Spleen (tissue), 7 donors: ENCODE measurements around the gene COL1A1.

Experiments used
- CTCF ChIP-seq, 11 experiments: fragments of 200-600 bp in 7 of 11; fragments of 450-650 bp in 4 of 11; sonication (generic) in 4 of 11; IDR thresholded peaks in 8 of 11; conservative IDR thresholded peaks in 3 of 11; 1 replicate in 7 of 11; 2 replicates in 4 of 11; pipeline versions ENCODE4 v1.4.0 to v1.8.0; 2016 to 2021; ENCODE audit warnings: antibody characterized with exemption in 11 of 11, inconsistent platforms in 4 of 11, mild to moderate bottlenecking in 1 of 11
- POLR2A ChIP-seq, 3 donors: fragments of 450-650 bp; IDR thresholded peaks; one replicate each; pipeline ENCODE4 v1.5.1; 2017; ENCODE audit warnings: antibody characterized with exemption in 3 of 3, mild to moderate bottlenecking in 1 of 3
- donor health status: DM: no; HTN: no; CAD: no; lungs with moderate emphysema.
- donor health status: DM: no; HTN: no; CAD: no.
- donor health status: DM: no; HTN: no; CAD: no.

DNA sequence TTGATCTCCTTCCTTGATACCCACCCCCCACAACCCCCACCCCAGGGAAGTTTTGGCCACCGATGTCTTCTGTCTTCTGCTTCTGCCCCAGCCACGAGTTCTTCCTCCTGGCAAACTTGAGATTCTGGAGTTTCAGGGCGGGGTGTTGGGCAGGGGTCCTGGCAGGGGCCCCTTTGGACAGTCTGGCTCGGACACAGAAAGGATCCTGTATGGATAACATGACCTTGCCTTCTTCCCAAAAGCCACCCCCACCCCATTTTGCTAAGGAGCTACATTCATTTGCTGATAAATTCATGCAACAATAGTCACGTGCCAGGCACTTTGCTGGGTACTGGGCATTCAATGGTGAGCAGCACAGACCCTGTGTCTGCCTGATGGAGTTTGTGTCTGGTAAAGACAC lies 5.9 kb upstream of the COL1A1 start:
- TF ChIP-seq CTCF (IDR thresholded peaks at IDR 0.05 in 8 of 11, conservative IDR thresholded peaks at IDR 0.05 in 3 of 11) (no peak), POLR2A (IDR thresholded peaks at IDR 0.05) (no peak)
